HUES6 (cell line): Measurements from ENCODE around the gene YAF2.

Experiments used
- H3K27ac ChIP-seq: 2 replicates; pipeline ENCODE4 v1.7.0; 2013; ENCODE audit warnings: low read depth, mild to moderate bottlenecking, low read length, inconsistent platforms
- H3K27me3 ChIP-seq: 2 replicates; pipeline ENCODE4 v1.6.1; 2013; ENCODE audit warnings: low read length; ENCODE audit not compliant: control insufficient read depth, insufficient read depth
- H3K36me3 ChIP-seq: 2 replicates; pipeline ENCODE4 v1.6.1; 2013; ENCODE audit warnings: low read length; ENCODE audit not compliant: control insufficient read depth, insufficient read depth
- H3K4me1 ChIP-seq: 2 replicates; pipeline ENCODE4 v1.6.1; 2013; ENCODE audit warnings: low read length; ENCODE audit not compliant: control insufficient read depth, insufficient read depth
- H3K4me3 ChIP-seq: 2 replicates; pipeline ENCODE4 v1.5.1; 2013; ENCODE audit warnings: low read depth, low read length
- H3K9ac ChIP-seq: one replicate; pipeline ENCODE4 v1.6.1; 2013; ENCODE audit warnings: mild to moderate bottlenecking, low read length
- H3K9me3 ChIP-seq: 2 replicates; pipeline ENCODE4 v1.6.1; 2013; ENCODE audit warnings: low read depth, low read length; ENCODE audit not compliant: control insufficient read depth, insufficient read depth

Gene YAF2

DNA sequence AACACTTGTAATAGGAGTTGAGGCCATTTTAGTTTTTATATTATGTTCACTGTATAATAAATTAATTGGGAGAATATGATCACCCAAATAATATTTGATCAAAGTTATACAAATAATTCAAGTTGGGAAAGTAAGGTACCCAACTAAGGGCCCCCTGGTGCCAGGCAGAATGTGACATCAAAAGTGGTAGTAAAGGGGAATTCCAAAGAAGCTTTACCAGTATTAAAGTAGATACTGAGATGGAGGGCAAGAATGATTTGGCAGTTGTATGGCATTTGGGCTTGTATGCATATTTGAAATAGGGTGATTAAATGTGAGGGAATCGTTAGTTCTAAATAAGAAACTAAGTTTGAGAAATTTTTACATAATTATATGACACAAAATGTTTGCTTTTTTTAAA lies 111.1 kb downstream of the YAF2 start:
- H3K9me3 ChIP-seq: no peaks in the 10 kb centered on the region
- H3K36me3 ChIP-seq: no peaks in the 10 kb centered on the region
- H3K27me3 ChIP-seq: no peaks in the 10 kb centered on the region
- H3K9ac ChIP-seq: no peak overlapping the region
- peaks cover 26% of the 10 kb centered on the region for H3K4me1 ChIP-seq
- no peak overlapping the region for H3K4me3 ChIP-seq
- no peak overlapping the region for H3K27ac ChIP-seq

DNA sequence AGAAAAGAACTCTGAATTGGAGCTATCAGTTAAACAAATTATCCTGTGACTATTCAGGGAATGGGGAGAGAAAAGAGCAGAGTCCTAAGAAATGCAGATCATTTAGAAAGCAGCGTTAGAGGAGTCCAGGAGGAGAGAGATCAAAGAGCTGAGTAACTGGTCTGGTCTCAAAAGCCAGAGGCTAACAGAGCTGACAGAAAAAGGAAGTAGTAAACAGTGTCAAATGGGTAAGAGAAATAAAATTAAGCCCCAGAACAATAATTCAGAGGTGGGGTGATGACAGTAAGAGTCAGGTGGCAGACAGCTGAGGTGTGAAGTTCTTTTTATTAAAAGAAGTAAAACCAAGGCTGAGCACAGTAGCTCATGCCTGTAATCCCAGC lies 112.7 kb downstream of the YAF2 start:
- no peaks in the 10 kb centered on the region for H3K27me3 ChIP-seq
- peak overlapping the region; percentile 19; the same call in 1 of the 2 replicates for H3K4me3 ChIP-seq
- H3K4me1 ChIP-seq: peaks cover 26% of the 10 kb centered on the region
- no peaks in the 10 kb centered on the region for H3K36me3 ChIP-seq
- no peaks in the 10 kb centered on the region for H3K9me3 ChIP-seq
- no peak overlapping the region for H3K27ac ChIP-seq
- no peak overlapping the region for H3K9ac ChIP-seq

DNA sequence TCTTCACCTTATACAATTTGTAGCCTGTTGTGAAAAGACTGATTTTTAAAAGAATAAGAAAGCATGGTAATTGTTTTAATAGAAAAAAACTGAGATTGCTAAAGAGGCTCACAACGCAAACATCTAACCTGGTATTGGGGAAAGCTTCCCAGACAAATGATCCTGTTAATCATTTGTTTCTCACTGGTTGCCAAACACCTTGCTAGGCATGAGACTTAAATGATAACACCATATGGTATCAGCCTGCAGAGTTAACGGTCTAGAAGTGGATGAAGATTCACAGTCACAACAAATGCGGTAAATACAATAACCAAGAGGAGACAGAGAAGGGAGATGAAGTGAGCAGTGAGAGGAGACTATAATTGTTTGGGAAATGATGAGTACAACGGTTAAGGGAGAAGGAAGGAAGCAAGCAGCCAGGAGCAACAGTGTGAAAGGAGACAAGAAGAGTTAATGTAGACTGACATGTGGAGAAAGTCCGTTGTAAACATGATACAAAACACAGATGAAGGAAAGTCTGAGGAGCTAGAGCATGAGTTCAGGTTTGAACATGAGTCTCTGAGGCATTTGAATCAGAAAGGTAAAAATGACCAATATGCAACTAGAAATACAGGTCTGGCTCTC lies 113.2 kb downstream of the YAF2 start:
- Histone ChIP-seq H3K4me3 (peak overlapping the region; percentile 19; the same call in 1 of the 2 replicates), H3K9me3 (no peaks in the 10 kb centered on the region), H3K27ac (no peak overlapping the region), H3K4me1 (peaks cover 26% of the 10 kb centered on the region), H3K9ac (peak overlapping the region; percentile 7), H3K27me3 (no peaks in the 10 kb centered on the region), H3K36me3 (no peaks in the 10 kb centered on the region)

DNA sequence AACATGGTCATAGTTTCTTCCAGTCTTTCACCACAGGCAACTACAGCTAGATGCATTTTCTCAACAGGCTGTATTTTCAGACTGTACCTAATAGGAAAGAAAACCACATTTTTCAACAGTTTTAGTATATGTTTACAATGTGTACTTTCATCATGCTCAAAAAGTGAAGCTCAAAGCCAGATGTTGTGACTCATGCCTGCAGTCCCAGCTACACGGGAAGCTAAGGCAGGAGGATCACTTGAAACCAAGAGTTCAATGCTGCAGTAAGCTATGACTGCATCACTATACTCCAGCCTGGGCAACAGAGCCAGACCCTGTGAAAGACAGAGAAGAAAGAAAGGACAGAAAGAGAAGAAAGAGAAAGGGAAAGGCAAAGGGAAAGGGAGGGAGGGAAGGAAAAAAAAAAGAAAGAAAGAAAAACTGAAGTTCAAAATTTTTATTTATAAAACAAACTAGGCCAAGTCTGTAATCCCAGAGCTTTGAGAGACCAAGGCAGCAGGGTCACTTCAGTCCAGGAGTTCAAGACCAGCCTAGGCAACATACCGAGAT lies 118.9 kb downstream of the YAF2 start:
- Histone ChIP-seq H3K4me1 (no peaks in the 10 kb centered on the region), H3K27me3 (no peaks in the 10 kb centered on the region), H3K4me3 (no peak overlapping the region), H3K9me3 (no peaks in the 10 kb centered on the region; the same call in 1 of the 2 replicates), H3K36me3 (peaks cover 12% of the 10 kb centered on the region), H3K27ac (no peak overlapping the region), H3K9ac (no peak overlapping the region)

DNA sequence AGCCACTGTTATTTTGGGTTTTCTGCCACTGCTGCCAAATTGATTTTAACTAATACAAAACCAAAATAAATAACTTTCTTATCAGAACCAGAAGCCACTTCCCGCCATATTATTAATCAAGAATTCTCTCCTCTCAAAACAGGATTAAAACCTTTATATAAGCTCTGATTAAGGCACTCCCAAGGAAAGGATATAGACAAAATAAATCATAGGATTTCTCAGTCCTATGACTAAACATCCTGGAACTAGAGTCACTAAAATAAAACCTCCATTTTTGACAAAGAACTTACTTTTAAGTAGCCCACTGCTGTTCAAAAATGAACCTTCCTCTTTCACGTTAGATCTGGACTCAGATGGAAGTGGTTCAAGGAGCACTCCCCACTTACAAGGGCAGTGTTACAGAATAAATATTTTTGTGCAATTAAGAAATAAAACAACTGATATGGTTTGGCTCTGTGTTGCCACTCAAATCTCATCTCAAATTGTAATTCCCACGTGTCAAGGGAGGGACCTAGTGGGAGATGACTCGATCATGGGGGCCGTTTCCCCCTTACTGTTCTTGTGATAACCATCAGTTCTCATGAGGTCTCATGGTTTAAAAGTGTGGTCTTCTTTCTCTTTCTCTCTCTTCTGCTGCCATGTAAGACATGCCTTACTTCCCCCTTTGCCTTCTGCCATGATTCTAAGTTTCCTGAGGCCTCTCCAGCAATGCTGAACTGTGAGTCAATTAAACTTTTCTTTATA lies 119.7 kb downstream of the YAF2 start:
- no peak overlapping the region for H3K27ac ChIP-seq
- H3K9ac ChIP-seq: no peak overlapping the region
- no peak overlapping the region for H3K4me3 ChIP-seq
- H3K36me3 ChIP-seq: peaks cover 12% of the 10 kb centered on the region
- H3K27me3 ChIP-seq: no peaks in the 10 kb centered on the region
- H3K9me3 ChIP-seq: no peaks in the 10 kb centered on the region; the same call in 1 of the 2 replicates
- no peaks in the 10 kb centered on the region for H3K4me1 ChIP-seq

DNA sequence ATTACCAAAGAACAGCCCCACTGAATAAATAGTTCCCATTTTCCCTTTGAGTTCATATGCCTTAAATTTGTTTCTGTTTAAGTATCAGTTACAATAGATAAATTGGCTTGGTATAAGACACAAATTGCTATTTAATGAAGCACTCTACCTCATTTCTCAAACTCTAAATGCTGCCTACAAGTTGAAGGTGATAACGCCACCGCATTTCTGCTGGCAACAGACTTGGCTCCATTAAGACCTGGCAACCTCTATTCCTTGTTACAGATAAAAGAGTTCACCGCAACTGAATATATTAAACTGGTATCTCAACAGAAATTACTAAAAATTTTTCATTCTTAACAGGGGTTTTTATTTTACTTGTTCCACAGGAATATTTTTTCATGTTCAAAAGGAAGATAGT lies 129.0 kb downstream of the YAF2 start:
- no peaks in the 10 kb centered on the region for H3K4me1 ChIP-seq
- H3K27me3 ChIP-seq: no peaks in the 10 kb centered on the region
- H3K36me3 ChIP-seq: peaks cover 3% of the 10 kb centered on the region; the same call in 1 of the 2 replicates
- H3K4me3 ChIP-seq: no peak overlapping the region
- H3K27ac ChIP-seq: no peak overlapping the region
- no peak overlapping the region for H3K9ac ChIP-seq
- peaks cover 13% of the 10 kb centered on the region; the same call in 1 of the 2 replicates for H3K9me3 ChIP-seq
